ENCODE measurements around the gene NAV2.

Gene NAV2

DNA sequence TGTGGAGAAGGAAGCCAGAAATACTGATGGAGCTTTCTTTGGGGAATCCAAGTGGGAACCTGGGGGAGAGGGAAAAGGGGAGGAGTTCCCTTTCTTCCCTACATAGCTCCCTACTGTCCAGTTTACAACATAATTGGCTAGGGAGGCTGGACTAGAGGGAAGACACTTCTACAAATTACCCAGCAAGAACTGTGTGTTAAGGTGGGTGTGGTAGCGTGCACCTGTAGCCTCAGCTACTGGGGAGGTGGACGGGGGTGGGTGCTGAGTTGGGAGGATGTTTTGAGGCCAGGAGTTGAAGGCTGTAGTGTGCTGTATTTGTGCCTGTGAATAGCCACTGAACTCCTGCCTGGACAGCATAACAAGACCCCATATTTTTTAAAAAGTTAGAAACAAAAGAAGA, 74.0 kb downstream of the NAV2 start:
- no peak for DNase-seq

DNA sequence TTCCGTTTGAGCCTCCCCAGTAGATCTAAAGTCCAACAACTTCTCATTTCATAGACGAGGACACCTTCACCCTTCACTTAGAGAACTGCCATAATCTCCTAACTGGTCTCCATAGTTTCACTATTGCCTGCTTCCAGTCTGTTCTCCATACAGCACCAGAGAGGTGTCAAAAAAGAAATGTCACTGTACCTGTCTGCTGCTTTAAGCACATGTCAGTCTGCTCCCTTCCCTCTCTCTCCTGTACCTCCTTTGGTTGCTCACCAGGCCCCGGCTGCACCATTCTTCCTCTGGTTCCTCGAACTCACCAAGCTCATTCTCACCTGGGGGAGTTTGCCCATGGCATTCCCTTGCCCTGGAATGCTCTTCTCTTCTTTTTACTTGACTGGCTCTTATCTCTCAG, 75.8 kb downstream of the NAV2 start:
- no peak for DNase-seq

DNA sequence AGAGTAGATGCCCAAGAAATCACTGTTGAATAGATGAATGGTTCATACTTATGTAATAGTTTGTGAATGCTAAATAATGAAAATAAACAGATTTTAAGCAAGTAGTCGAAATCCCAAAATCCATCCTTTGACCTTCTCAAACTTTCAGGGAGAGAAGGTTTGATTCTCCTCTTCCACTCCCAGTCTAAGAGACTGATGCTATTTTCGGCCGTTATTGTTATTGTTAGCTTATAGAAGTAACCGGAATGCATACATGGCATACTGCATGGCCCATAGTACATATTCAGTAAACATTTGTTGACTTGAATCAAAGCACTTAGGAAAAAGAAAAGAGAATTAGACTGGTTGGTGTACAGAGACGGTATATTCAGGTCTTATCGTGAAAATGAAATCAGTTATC, 76.6 kb downstream of the NAV2 start:
- no peak for DNase-seq

DNA sequence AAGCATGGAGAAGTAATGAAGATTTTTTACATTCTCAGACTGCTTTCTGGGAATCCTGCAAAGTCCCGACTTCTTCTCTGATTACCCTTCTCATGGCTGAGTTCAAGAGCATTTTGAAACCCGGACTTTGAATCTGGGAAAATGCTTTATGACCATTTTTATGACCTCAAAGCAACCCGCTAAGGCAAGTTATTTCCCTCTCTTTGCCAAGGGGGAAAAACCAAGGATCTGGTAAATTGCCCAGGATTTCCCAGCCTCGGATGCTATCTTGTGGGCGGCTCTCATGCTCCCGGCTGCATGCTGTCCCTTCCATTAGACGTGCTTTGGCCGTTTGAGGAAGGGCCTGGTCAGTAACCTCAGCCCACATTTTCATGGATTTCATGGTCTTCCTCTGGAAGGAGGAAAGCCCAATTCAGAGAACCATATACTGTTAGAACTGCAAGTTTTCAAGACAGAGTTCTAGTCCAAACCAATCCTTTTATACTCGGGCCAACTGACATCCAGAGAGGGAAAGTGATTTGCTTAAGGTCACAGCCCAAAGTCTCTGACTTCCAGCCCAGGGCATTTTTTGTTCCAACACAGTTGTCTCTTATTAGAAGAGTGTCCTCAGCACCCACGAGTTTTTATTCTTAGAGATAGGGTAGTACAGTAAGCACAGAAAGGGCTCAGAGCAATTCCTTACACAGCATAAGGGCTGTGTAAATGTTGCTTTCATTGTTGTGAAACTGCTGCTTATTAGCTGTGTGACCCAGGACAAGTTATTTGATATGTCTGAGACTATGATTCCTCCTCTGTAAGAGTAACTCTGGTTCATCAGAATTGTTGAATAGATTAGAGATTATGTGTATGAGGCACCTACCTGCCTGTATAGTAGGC, 77.4 kb downstream of the NAV2 start:
- DNase-seq: peak; percentile 57

DNA sequence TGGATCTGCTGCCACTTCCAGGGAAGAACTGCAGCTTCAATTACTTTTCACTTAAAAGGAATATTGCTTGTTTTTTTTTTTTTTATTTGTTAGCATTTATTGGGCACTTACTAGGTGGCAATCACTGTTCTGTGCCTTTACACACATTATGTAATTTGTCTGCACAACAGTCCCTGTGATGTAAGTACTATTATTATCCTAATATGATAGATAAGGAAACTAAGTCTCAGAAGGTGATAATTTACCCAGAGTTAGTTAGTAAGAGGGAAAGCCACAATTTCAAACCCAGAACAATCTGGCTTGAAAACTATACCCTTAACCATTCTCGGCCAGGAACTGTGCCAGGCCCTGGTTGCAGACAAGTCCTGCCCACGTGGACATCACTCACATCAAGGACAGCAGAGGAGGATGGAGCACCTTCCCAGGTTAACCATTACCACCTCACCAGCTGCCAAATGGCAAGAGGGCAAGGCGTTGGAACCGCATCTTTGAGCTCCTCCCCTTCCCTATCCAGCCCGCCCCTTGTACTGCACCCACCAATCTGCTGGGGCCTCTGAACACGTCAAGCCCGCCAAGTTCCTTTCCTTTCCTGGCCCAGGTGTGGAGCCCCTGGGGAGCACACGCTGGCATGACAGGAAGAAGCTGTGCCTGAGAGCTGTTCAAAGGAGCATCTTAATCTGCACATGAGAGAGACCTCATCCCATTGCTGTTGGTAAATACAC, 78.4 kb downstream of the NAV2 start:
- DNase-seq: no peak

DNA sequence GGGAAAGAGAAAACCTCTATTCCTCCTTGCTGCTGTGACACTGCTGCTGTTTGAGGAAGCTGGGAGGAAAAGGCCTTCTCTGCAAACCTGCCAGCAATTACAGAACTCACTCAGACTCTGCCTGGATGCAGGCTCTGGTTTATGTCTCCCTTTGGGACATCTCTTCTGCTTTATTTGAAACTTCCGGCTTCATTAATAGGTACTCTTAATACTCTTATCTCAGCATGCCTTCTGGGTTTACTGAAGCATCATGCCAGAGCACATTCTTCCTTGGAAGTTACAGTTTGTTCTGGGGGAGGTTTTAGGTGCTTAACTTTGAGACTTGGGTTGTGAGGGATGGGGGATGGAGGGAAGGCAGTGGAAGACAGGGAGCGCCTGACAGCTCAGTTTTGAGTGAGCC, 79.9 kb downstream of the NAV2 start:
- no peak for DNase-seq

DNA sequence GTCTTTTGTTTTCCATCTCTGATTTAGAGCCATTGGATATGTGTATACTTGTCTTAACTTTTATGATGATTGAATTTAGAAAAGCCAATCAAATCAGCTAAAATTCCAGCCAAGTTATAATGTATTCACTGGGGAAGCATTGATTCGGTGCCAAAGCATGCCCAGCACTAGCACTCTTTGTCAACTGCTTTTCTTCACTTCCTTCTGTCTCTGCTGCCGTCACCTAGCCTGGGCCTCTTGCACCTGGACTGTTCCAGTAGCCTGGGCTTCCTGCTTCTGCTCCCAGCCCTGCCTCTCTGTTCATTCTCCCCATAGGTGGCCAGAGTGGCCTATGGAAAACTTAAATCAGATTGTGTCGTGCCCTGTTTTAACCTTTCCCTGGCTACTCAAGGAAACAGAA, 80.7 kb downstream of the NAV2 start:
- DNase-seq: no peak

DNA sequence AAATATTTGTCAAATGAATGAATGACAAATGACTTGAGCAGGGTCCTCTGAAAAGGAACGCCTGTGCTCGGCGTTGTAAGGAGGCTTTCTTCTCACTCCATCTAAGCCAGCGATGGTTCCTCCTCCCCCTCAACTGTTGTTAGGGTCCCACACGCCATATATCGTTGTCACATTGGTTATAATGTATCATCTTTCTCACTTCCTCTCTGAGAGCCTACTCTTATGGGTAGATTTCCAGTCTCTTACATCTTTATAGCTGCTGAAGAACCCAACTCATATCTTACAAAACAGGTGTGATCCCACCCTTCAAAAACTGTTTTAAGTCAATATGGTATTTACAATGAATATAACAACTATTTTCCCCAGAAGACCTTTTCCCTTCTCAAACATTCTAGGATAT, 81.5 kb downstream of the NAV2 start:
- DNase-seq: no peak

DNA sequence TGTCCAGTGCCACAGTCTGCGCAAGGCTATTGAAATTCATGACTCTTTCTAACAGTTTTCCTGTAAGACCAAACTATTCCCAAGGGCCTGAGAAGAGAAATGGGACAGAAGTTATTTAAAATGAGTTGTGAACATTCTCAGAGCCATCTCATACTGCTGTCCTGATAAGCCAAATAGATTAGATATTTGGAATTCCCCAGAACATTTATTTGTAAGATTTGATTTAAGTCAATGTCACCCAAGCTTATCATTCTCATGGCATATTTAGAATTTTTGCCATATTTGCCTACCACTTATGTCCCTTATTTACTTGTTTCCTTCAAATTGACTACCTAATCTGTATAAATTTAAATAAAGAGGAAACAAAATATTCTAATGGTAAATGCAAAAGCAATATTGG, 82.4 kb downstream of the NAV2 start:
- DNase-seq: no peak

DNA sequence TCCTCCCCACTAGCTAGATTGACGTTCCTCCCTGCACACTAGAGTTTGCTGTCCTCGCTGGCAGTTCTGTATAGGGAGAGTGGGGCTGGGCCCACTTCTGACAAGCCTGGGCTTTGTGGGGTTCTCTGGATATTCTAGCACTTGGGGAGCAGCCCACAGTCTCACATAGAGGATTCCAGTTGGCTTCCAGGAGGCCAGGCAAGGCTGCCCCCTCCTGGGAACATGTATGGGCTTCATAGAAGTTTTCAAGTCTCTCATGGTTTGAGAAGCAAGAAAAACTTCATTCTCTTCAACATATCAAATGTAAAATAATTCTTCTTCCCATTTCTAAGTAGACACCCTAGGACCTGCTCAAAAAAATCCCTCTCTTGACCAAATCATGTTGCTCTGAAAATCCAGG, 87.5 kb downstream of the NAV2 start:
- DNase-seq: peak; percentile 25

DNA sequence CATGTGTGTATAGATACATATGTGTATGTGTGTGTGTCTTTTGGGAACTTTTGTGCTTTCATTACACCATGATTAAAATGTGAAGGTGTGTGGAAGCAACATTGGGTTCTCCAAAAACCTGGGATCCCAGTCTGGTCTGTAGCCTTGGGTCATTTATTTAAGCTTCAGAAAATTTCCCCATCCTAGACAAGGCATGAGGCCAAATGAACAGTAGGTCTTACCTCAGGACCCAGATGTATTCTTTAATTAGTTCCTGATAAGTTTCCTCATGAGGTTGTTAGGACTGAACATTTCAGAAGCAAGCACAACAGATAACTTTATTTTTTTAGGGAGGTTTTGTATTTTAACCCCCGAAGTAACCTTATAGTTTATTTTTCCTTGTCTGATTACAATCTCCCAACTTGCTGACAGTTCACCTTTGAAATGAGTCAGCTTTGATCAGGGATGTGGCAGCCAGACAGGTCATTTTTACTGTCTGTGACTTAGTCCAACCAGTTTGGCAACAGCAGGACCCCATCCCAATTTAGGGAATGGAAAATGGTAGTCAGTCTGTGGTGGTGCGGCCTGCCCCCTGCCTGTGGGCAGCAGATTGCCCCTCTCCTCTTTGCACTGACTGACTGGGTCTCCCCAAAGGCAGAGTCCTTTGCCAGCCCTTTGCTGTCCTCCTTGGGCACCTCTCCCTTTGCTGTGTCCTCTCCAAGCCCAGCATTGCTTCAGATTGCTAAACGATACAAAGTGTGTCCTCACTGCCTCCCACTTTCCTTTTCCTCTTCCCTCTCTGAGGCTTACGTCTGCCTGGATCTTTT, 88.3 kb downstream of the NAV2 start:
- DNase-seq: no peak

DNA sequence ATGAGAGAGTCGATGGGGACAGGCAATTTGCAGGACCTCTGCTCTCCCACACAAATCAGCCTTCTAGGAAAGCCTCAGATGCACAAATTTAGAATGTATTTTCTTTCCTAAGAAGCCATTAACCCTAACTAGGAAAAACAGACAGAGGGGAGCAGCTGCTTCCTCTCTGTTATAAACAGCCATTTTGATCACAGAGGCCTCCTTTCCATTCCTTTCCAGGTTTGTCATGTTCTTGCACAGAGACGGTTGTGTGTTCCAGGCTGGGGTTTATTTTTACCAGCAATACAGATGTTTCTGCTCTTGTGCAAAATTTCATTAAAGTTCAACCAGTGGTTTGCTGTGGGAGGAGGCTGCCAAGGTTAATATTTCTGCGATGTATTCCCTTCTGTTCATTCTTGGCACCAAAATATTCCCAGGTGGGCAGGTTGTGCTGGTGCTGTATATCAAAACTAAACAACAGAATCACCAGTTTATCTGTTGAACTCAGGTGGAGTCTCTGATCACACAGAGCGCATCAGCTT, 90.2 kb downstream of the NAV2 start:
- DNase-seq: no peak

DNA sequence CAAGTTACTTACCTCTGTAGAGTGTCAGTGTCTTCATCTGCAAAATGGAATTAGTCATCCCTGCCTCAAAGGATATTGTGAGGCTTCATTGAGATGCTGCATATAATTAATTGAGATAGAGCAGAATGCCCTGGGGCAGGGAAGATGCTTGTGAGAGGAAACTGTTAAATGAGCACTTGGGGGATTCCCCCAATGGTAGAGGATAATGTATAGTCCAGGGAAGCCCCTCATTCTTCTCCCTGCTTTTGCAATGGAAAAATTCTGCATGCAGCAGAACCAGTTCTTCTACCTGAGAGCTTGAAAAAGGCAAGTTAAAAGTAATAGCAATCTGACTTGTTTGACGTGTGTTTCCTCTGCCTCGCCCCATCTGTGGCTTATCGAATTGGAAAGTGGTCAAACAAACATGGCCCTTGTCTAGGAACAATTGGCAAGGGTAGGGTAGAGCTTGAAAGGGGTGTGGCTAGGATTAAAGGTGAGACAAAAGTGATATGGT, 90.9 kb downstream of the NAV2 start:
- no peak for DNase-seq

DNA sequence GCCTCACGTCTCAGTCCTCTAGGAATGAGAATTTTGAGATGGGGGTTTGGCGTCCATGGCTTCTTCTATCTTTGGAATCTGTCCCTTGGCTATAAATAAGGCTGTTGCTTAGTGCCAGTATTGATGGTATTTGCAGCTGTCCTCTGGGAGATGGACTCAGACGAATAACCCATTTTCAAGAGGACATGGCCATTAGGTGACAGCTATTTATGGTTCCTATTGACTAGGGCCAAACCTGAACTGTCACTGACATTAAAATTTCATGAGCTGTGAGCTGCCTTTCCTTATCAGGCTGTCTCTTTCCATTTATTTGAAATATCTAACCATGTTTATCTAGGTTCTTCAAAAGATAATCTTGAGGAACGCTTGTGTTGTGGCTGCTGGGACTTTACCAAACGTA, 92.7 kb downstream of the NAV2 start:
- no peak for DNase-seq

DNA sequence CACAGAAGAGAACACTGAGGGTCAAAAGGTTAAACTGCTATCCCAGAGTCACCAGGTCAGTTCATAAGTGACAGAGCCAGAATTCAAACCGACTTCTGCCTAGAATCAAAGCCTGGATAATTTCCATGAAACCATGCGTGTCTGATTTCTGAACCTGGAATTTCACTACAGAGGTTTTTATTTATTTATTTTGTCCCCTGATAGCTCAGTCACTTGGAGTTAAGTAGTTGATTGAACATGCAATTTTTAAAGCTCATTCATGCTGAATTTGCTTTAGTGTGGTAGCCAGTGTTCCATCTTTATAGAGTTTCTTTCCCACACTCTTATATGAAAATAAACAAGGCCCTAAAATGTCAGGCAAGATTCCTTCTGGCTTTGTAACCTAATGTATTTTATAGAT, 93.2 kb downstream of the NAV2 start:
- DNase-seq: peak; percentile 34

DNA sequence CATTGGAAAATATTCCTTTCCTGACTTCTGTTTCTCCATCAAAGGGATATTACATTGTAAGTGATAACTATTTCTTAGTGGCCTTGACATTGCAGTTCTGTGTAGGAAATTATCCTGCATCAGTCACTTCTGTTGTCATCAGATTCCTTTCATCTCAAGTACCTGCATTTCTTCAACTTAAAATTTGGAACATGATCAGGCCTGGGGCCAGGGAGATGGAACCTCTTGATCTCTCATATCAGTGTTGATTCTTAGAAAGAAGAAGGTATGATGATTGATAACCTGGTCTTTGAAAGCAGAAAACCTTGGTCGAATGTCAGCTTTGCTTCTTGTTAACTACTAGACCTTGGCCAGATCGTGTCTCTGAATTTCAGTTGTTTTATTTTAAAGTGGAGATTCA, 93.6 kb downstream of the NAV2 start:
- DNase-seq: no peak

DNA sequence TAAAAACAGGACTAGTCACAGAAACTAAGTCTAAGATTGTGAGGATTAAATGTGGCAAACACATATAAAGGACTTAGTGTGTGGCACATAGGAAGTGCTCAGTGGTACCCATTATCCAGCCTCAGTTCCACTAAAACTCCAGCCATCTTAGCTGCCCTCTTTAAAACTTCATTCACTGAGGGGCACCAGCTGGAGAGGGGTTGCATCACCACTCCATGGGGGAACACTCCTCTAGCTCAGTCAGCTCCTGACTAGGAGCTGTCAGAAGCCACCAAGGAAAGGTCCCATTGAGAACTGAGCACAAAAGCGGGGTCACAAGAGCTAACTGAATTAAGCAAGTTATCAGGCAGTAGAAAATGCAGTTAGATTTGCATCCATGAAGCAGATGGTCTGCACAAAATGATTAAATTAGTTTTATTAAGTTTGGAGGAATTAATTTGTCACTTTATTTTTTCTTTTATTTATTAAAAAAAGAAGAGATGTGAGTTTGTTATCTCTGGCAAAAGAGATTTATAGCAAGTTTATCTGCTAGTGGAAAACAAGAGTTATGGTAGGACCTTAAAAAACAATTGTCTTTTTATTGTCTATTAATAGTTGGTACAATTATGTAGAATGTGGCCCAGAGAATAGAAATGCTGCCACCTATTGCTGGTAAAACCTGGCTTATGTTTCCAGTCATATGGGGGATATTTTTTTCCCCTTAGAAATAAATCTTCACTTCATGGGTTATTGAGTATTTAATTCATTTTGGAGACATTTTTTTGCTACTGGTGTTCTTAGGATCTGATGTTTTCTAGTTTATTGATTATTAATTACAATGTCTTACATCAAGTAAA, 95.7 kb downstream of the NAV2 start:
- DNase-seq: no peak

DNA sequence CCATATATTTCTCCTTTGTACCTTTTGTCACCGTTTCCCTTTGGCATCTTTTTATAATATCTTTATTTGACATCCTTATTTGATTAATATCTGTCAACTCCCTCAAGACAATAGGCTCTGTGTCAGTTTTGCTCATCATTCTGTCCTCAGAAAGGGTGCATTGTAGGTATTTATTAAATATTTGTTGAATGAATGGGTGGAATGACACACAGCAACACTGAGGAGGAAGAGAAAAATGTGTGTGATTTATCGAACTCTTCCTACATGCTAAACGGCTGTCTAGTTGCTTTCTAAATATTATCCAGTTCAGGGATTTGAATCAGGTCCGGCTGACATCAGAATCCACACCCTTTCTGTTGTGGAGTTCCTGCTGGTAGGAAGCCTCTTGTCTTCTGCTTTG, 98.2 kb downstream of the NAV2 start:
- no peak for DNase-seq

DNA sequence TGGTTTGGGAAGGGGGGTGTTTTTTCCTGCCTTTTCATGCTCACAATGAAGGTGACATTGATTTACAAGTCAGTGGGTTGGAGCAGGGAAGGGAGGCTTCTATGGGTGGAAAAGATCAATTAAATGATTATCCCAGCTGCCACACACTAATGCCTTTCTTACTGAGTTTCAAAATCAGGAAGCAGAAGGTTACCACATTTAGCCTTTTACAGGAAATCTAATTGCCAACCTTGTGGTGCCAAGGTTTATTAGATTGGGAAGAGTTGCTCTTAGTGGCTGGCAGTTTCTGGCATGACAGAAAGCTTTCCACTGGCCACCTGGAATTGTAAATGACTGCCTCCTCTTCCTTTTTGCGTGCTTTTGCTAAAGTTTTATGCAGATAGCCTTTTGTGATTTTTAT, 98.7 kb downstream of the NAV2 start:
- no peak for DNase-seq

DNA sequence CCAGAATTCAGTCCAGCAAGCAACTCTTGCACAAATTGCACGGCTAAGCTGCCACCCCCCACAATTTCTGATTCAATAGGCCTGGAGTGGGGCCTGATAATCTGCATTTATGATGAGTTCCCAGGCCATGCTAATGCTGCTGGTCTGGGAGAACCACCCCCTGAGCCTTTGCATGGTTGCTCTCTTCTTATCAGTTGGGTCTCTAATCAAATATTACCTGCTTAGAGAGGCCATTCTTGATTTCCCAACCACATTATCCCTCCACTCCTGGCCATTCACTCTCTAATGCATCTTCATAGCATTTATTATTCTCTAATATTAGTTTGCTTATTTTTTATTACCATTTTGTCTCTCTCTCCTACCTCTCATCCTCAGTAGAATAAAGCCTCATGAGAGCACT, 99.5 kb downstream of the NAV2 start:
- DNase-seq: no peak

DNA sequence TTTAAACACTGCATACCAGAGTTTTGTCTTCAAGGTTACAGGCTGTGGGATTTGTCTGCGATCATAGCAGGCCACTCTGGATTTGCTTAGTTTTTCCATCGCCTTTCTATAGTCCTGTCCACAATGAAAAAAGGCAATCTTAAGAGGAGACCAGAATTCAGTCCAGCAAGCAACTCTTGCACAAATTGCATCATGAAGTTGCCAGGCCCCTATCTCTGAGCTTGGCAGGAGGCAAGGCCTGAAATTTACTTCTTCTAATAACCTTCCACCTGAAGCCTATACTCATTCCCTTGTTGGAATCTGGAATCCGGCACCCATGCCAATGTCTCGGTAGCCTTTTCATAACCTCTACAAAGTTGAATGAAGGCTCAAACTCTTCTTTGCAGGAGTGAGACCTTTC, 100.1 kb downstream of the NAV2 start:
- DNase-seq: no peak

Data from fibroblast of skin of scalp (primary cell).